D721Med (cell line): ENCODE results near the gene ABCB1.

Experiments used
- DNase-seq: peaks from one replicate; pipeline ENCODE4 v3.0.0; 2011; ENCODE audit warnings: low spot score; ENCODE audit not compliant: insufficient read length
- FAIRE-seq: peaks from 2 replicates; lab custom pipeline; 2011; peaks lifted over from hg19 to GRCh38; lab: Jason Lieb, UNC
- TF ChIP-seq, protein P1 (sequence below): IDR thresholded peaks from 2 replicates; pipeline ENCODE4 v1.5.1; 2012; ENCODE audit warnings: mild to moderate bottlenecking, control low read depth; ENCODE audit not compliant: insufficient read depth; ENCODE audit errors: missing control alignments

Gene ABCB1

GRCh38 chr7:87598234-87599009, 2.3 kb downstream of the ABCB1 start:
- no peak for FAIRE-seq
- TF ChIP-seq, protein P1, sequence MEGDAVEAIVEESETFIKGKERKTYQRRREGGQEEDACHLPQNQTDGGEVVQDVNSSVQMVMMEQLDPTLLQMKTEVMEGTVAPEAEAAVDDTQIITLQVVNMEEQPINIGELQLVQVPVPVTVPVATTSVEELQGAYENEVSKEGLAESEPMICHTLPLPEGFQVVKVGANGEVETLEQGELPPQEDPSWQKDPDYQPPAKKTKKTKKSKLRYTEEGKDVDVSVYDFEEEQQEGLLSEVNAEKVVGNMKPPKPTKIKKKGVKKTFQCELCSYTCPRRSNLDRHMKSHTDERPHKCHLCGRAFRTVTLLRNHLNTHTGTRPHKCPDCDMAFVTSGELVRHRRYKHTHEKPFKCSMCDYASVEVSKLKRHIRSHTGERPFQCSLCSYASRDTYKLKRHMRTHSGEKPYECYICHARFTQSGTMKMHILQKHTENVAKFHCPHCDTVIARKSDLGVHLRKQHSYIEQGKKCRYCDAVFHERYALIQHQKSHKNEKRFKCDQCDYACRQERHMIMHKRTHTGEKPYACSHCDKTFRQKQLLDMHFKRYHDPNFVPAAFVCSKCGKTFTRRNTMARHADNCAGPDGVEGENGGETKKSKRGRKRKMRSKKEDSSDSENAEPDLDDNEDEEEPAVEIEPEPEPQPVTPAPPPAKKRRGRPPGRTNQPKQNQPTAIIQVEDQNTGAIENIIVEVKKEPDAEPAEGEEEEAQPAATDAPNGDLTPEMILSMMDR, result no peak

DNA sequence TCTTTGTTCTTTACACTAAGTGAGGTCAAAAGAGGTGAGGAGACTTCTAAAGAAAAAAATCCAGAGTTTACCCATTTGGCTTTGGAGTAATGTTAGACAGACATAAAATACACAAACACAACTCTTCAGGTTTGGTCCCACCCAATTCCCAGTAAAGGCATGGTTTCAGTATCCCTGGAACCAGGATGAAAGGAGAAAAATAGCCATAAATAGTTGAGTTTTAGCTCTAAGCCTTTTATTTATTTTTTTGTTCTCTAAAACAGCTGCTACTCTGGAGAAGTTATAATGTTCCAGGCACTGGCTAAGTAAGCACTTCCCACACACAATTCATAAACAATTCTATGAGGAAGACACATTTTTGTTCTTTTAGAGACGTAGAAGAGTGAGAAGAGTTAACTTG, 4.0 kb downstream of the ABCB1 start:
- no peak for DNase-seq
- FAIRE-seq, result no peak

More at GRCh38 chr7:87598234-87599009, 2.3 kb downstream of the ABCB1 start:
- no peak for DNase-seq

GRCh38 chr7:87596136-87596535, 4.5 kb downstream of the ABCB1 start:
- DNase-seq (no peak), FAIRE-seq (no peak)
- TF ChIP-seq, protein P1, result no peak

More for the DNA sequence above, 4.0 kb downstream of the ABCB1 start:
- TF ChIP-seq, protein P1, result no peak

DNA sequence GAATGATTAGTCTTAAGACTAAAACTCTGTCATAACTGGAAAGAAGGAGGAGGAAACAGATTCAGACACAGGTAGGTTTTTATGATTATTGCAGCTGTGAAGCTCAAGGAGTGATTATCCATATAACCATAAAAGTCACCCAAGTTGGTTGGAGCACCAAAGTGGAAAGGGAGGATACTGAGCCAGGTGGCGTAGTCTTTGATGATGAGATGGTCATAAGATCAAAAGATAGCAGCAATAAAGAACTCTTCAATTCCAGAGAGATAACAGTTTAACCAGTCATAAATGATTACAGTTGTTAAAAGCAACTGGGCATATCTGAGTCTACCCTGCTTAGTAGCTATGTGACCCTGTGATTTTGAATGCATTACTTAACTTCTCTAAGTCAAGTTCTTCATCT, 8.4 kb downstream of the ABCB1 start:
- TF ChIP-seq, protein P1, result no peak
- FAIRE-seq (no peak), DNase-seq (no peak)

DNA sequence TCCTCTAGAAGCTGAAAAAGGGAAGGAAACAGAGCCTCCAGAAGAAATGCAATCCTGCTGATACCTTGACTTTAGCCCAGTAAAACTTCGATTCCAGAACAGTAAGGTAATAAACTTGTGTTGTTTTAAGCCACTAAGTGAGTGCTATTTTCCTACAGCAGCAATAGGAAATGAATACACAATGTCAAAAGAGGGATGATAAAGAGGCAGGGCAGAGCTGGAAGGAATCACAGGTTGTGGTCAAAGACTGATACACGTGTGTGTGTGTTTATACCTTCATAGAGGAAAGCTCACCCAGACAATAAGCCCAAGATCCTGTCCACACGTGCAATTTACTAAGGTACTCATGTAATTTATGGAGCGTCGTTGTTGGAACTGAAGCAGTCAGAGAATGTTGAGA, 9.5 kb downstream of the ABCB1 start:
- no peak for DNase-seq
- FAIRE-seq, result no peak
- TF ChIP-seq, protein P1, result no peak

DNA sequence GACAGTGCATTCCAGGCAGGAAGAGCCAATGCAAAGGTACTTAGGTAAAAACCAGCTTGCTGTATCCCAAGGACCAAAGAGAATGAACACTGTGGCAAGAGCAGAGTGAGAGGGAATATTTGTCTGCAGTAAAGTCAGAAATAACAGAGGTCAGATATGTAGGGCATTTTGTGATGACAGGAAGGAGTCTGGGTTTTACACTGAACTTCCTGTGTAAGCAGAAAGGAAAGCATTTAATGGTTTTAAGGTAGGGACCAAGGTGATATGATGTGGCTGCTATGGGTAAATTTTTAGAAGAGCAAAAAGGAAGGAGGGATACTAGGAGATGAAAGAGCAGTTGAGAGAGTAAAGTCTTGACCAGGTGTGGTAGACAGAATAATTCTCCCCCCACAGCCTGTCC, 10.1 kb downstream of the ABCB1 start:
- FAIRE-seq (no peak), DNase-seq (no peak)
- TF ChIP-seq, protein P1, result no peak

GRCh38 chr7:87589631-87590030, 11.1 kb downstream of the ABCB1 start:
- no peak for DNase-seq
- no peak for FAIRE-seq
- TF ChIP-seq, protein P1, result no peak
